RWPE1 (cell line): ENCODE data around the gene DUSP6.
A peak's percentile ranks its signal among the peaks of the same experiment; 100 is the strongest.

Experiments
- CTCF ChIA-PET: fragments of 350-600 bp; sonication (Branson Sonifier 250); formaldehyde crosslinking; extraction: SDS; loops from one replicate; lab custom pipeline; 2021; lab: Yijun Ruan, JAX
- POLR2A ChIA-PET: fragments of 400-600 bp; formaldehyde crosslinking; extraction: SDS; loops from one replicate; lab custom pipeline; 2020; ENCODE audit warnings: antibody characterized with exemption; ENCODE audit not compliant: low non-redundant PET; lab: Yijun Ruan, JAX
- DNase-seq: peaks from one replicate; pipeline ENCODE4 v3.0.0; 2012; ENCODE audit warnings: low spot score
- H3K27ac ChIP-seq: fragments of 450-650 bp; 2 replicates; pipeline ENCODE4 v1.5.1; 2017
- TF ChIP-seq, protein P1 (sequence below): fragments of 450-650 bp; conservative IDR thresholded peaks from 2 replicates; pipeline ENCODE4 v1.5.1; 2017; ENCODE audit warnings: low read depth, mild to moderate bottlenecking

The DUSP6 gene

DNA sequence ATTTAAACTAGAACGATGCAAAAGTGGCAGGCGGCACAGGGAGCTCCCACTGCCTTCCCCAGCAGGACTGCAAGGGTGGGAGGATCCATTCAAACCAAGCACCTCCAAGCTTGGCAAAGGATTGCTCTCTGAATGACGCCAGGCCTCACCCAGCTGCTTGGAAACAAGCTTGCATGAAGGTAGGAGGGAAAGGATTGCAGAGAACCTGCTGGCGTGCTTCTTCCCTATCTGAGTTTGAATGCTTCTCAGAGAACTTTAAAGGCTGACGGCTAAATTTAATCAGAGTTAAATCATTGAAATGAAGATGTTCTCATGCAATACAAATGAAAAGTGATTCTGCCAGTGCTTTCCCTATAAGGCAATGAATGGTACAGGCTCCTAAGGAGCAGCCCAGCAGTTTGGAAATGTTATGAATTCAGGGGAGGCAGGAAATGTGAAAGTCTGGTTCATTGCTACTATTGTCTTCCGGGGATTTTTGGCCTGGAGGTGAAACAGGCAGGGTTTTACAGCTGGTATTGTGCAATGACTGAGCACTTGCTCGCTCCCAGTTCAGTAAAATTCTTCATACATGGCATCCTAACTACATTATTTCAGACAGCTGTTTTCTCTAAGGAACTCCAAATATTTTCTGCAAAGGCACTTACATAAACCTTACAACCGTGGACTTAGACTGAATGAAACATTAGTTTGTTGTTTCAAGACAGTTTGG lies 31.9 kb upstream of the DUSP6 start:
- CTCF ChIA-PET = interaction anchor here (0.6 kb wide), 1 partner anchor 25 kb away, joined by 3 read pairs; no protein-coding TSS in a partner anchor
- POLR2A ChIA-PET = no interaction called here
- H3K27ac ChIP-seq = peak overlapping the region; percentile 94
- peak; percentile 57 for DNase-seq
- TF ChIP-seq, protein P1, sequence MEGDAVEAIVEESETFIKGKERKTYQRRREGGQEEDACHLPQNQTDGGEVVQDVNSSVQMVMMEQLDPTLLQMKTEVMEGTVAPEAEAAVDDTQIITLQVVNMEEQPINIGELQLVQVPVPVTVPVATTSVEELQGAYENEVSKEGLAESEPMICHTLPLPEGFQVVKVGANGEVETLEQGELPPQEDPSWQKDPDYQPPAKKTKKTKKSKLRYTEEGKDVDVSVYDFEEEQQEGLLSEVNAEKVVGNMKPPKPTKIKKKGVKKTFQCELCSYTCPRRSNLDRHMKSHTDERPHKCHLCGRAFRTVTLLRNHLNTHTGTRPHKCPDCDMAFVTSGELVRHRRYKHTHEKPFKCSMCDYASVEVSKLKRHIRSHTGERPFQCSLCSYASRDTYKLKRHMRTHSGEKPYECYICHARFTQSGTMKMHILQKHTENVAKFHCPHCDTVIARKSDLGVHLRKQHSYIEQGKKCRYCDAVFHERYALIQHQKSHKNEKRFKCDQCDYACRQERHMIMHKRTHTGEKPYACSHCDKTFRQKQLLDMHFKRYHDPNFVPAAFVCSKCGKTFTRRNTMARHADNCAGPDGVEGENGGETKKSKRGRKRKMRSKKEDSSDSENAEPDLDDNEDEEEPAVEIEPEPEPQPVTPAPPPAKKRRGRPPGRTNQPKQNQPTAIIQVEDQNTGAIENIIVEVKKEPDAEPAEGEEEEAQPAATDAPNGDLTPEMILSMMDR = no peak

DNA sequence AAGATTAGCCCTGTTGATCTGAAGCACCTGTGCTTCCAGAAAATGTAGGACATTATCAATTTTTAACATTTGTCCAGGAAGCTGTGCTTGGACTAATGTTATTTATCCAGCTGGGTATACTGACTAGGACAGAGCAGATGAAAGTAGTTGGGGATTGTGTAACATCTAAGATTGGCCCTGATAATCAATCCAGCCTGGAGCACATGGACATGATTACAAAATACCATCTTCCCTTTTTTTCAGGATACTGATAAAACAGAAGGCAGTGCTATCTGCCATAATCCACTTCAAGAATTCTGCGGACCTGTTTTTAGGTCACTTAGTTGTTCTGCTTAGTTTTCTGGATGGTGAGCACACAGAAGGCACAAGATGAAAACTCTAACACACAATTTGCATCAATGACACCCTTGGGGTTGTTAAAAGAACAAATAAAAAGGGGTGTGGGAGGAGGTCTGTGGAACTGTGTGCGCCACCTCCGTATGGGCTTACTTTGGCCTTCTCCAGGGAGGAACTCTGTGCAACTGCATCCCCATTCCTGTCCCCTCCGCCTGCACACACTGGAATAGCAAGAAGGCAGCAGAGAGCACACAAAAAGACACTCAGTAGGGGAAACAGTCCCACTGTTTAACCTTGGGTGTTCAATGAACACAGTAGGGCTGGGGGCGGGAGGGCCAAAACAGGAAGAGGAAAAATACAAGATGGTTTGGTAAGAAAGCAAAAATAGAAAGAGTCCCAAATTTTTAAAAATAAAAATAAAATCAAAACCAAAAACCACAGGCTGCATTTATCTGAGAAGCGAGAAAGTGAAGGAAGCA lies 31.1 kb upstream of the DUSP6 start:
- TF ChIP-seq, protein P1 = no peak
- DNase-seq = no peak
- H3K27ac ChIP-seq = peak overlapping the region; percentile 94
- CTCF ChIA-PET = interaction anchor here (0.6 kb wide), 1 partner anchor 72 kb away, joined by 4 read pairs; no protein-coding TSS in a partner anchor
- POLR2A ChIA-PET = no interaction called here

DNA sequence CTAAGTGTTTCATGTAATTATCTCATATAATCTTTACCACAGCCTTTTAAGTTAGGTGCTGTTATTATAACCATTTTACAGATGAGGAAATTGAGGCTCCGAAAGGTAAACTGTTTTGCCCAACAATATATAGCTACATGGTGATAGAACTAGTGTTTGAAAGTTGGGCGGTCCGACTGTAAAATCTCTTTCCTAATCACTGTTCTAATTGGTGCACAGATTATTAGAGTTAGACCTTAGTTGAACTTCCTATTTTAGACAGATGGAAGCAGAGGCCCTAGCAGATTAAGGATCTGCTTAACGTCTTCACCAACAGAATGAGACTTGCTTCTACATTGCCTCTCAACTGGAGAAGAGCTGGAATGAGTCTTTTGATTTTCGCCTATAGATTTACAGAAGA lies 30.0 kb upstream of the DUSP6 start:
- no peak overlapping the region for H3K27ac ChIP-seq
- TF ChIP-seq, protein P1 = no peak
- POLR2A ChIA-PET = no interaction called here
- DNase-seq = no peak
- CTCF ChIA-PET = interaction anchor here (0.6 kb wide), 1 partner anchor 71 kb away, joined by 4 read pairs; no protein-coding TSS in a partner anchor

DNA sequence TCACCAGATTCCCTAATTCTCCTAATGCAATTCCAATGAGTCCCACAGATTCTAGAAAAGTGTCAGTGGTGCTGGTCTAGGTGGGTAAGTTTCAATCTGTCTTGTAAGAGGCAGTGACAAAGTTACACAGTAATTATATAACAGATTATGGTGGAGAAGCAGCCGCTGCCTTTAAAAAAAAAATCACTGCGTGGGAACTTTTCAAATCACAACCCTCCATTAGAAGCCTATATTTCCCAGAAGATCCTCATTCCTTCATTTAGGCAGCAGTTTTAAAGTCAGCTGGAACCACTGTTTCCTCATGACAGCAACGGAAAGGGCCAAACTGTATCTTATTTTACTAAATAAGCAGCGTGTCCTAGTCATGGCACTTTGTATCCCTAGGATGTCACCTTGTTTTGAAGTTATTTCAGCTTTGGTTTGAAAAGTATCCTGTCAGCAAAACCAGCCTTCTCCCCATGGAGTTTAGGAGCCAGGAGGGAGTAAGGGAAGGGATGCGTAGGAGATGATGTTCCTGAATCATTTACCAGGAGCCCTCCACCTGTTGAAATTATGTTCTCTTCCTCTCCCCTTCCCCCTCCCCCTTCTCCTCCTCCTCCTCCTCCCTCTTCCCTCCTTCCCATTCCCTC lies 27.7 kb upstream of the DUSP6 start:
- H3K27ac ChIP-seq = no peak overlapping the region
- POLR2A ChIA-PET = no interaction called here
- DNase-seq = no peak
- CTCF ChIA-PET = interaction anchor here (0.6 kb wide), 1 partner anchor 93 kb away, joined by 3 read pairs; no protein-coding TSS in a partner anchor
- TF ChIP-seq, protein P1 = no peak

DNA sequence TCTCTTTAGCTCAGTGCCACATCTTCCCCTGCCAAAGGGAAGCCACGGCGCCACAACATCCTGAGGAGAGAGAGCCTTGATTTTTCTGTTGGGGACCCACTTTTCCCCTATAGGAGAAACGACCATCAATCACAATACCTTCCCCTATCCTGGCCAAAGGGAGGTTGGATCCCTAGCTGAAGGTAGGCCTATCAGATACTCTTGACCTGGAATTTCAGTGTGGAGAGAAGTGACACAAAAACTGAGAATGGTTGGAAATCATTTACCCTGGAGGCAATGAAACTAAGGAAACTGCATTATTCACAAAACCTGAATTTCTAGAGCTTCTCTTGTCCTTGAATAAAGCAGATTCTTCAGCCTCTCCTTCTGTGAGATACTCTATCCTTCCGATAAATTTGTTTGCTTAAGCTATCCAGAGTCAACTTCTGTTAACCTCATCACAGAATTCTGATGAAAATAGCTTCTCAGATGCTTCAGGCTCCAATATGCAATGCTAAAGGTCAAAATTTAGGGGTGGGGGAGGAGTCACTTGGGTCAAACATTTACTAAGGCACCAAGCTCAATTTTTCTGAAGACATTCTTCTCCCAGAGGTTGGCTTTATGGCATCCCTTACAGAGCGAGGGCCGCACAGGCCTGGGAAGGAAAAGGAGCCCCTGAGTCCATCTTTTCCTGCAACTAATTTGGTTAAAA lies 27.0 kb upstream of the DUSP6 start:
- DNase-seq = no peak
- H3K27ac ChIP-seq = no peak overlapping the region

More for the DNA sequence above, 27.0 kb upstream of the DUSP6 start:
- ChIA-PET CTCF (interaction anchor here (0.6 kb wide), 1 partner anchor 94 kb away, joined by 3 read pairs; no protein-coding TSS in a partner anchor), POLR2A (no interaction called here)
- TF ChIP-seq, protein P1 = no peak
